GF-D8 (cell line): ENCODE data around the gene CEPT1.
"Not testable (repeated sequence)": the region's sequence is repeated elsewhere in the genome, so short reads cannot be mapped to it uniquely, and the experiment has no call there.

Experiments used
- DNase-seq: peaks from one replicate; lab custom pipeline; 2025; lab: John Stamatoyannopoulos, UW

The CEPT1 gene

DNA sequence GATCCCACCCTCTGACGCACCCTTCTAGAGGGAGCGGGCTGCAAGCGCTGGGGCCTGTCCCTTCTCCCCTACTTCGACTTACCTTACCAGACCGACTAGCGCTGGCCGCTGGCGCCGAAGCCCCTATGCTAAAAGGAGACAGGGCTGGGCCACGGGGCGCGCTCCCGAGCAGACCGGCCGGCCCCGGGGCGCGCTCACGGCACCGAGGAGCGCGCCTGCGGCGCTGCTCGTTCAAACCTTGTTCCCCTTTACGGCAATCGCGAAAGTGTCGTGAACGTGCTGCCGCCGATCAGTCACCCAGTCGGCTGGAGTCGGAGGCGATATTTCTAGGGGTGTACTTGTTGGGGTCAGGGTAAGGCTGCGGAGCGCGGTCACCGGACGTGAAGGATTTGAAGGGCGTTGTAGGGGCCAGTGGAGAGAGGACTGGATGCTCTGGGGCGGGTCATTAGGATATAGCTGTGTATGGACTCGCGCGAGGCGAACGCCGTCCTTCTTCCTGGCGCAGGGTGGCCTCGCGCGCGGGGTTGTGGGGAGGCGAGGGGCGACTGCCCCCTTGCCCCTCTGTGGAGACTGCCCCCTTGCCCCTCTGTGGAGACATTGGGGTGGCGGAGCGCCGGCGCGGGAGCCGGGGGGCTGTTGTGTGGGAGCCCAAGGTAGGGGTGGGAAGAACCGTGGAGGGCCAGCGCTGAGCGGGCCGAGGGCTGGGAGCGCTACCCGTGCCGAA, at the start of gene CEPT1, which contains the start of gene DRAM2:
Gene CEPT1 (plus strand): TSS at position 268 of the 724 bp plus-strand sequence. CDS start 7,492 bp downstream, outside the sequence.
Gene DRAM2 (minus strand): TSS at position 138 of the 724 bp plus-strand sequence. CDS start 8,539 bp downstream, outside the sequence.
- DNase-seq = peak; percentile 75

DNA sequence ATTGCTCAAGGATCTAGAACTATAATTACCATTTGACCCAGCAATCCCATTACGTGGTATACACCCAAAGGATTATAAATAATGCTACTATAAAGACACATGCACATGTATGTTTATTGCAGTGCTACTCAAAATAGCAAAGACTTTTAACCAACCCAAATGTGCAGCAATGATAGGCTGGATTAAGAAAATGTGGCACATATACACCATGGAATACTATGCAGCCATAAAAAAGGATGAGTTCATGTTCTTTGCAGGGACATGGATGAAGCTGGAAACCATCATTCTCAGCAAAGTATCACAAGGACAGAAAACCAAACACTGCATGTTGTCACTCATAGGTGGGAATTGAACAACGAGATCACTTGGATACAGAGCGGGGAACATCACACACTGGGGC, 44.6 kb upstream of the CEPT1 start:
- not testable (repeated sequence) for DNase-seq

DNA sequence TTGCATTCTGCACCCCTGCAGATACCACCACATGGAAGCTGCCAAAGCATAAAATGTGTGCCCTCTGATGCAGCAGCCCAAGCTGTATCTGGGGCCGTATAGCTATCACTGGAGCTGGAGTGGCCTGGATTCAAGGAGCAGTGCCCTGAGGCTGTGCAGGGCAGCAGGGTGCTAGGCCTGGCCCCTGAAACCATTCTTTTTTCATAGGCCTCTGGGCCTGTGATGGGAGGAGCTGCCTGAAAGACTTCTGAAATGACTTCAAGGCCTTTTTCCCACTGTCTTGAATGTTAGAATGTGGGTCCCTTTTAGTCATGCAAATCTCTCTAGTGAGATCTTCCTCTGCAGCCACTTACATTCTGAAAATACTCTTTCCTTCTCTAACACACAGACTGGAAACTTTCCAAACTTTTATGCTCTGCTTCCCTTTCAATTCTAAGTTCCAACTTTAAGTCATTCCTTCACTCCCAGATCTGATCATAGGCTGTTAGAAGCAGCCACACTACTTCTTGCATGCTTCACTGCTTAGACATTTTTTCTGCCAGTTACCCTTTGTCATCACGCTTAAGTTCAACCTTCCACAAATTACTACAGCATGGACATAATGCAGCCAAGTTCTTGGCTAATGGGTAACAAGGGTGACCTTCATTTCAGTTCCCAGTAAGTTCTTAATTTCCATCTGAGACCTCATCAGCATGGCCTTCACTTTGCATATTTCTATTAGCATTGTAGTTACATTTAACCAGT, 42.5 kb upstream of the CEPT1 start:
- no peak for DNase-seq

GRCh38 chr1:111099289-111099688, 40.7 kb upstream of the CEPT1 start:
- DNase-seq = no peak

GRCh38 chr1:111101854-111102642, 38.0 kb upstream of the CEPT1 start:
- no peak for DNase-seq

- no peak for DNase-seq
These were observed 35.0 kb upstream of the CEPT1 start for GRCh38 chr1:111104981-111105380.

DNA sequence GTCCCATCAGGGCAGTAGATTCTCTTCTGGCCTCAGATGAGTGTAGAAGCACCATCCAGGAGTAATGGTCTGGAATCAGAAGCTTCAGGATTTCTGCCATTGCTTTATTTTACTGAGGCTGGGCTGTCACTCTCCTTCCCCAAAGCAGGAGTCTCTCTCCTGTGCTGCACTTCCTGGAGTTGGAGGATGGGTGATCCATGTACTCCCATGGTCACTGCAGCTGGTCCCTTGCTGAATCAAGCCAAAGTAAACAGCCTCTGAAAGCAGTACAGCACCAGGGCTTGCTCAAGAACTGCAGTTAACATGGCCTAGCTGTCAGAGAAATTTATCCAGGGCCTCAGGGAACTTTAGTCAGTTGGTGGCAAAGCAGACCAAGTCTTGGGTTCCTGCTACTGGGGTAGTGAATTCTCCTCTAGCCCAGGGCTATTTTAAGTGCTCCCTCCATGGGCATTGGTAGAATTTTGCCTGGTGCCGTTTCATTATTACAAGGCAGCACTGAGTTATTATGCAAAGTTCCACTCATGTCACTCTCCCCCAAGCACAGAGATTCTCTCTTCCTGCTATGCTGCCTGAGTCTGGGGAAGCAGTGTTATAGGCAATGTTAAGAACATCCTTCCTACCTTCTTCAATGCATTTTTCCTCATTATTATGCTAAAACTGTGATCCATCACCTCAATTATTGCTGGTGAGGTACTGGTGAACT, 29.7 kb upstream of the CEPT1 start:
- no peak for DNase-seq

DNA sequence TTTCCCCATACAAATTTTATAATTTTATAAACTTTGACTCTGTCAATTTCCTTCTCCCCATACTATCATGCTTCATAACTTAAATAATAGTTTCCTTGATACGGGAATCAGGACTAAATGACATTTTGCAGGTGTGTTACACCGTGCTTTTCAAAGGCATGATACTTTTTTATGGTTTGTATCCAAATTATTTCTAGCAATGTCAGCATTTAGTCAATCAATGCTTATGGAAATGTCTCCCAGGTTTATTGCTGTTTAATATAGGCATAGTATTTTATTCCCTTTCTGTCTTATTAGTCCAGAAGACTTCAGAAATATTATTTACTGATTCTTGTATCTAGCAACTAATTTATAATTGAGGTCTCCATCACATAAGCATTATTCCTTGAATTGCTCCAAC, 23.5 kb upstream of the CEPT1 start:
- DNase-seq = no peak

GRCh38 chr1:111126354-111126753, 13.7 kb upstream of the CEPT1 start:
- no peak for DNase-seq

DNA sequence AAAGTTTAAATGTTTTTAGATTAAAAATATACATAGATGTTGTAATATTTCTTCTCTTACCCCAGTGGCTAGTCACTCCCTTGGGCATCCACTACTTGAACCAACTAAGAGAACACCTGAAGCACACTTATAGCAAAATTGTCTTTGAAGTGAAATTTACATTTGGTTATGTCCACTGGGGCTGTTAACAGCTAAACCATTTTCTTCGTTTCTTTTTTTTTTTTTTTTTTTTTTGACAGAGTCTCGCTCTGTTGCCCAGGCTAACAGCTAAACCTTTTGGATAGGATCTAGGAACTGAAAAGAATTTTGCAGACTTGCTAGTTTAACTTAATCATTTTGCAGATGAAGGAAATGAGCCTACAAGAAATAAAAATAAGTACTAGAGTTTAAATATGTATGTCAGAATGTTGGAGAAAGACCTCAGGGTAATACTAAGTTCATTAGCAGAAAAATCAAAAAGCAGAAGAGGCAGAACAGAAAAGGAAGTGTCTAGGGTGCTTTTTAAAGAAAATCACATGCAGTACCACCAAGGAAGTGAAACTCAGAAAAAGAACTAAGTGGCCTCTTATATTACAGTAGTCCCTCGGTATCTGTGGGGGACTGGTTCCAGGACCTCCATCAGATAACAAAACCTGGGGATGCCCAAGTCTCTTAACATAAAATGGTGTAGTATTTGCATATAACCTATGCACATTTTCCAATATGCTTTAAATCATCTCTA, 11.9 kb upstream of the CEPT1 start:
- no peak for DNase-seq

DNA sequence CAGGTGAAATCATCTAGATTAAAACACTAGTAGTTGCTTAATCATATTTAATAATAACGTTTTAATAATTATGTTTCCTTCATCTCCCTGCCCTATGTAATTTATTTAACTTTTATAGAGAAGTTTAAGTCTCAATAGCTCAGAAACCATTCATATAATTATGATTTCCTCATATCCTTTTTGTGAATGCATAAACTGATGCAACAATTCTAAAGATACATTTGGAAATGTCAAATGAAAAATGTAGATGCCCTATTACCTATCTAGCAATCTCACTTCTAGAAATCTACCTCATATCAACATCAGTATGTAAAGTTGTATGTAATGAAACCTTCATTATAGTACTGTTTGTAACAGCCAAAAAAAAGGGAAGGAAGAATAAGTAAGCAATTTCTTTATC, 10.6 kb upstream of the CEPT1 start:
- peak; percentile 10 for DNase-seq

- DNase-seq = no peak
These were observed 8.3 kb upstream of the CEPT1 start for GRCh38 chr1:111131693-111132092.

- no peak for DNase-seq
These were observed 6.2 kb upstream of the CEPT1 start for GRCh38 chr1:111133866-111134265.

GRCh38 chr1:111139324-111139955, 583 bp upstream of the CEPT1 start:
- DNase-seq = peak; percentile 61

DNA sequence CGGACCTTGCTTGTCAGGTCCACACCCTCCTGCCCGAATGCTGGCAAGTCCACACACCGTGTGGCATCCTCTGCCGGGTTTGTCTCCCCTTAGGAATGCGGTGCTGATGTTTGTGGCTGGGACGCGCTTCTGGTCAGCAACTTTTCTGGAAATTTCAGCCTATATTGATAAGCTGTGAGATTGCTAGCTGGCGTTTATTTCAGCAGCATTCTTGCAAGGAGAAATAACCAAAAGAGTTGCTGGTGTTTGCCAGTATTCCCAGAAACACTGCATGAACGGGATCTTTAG, 601 bp downstream of the CEPT1 start:
- no peak for DNase-seq

DNA sequence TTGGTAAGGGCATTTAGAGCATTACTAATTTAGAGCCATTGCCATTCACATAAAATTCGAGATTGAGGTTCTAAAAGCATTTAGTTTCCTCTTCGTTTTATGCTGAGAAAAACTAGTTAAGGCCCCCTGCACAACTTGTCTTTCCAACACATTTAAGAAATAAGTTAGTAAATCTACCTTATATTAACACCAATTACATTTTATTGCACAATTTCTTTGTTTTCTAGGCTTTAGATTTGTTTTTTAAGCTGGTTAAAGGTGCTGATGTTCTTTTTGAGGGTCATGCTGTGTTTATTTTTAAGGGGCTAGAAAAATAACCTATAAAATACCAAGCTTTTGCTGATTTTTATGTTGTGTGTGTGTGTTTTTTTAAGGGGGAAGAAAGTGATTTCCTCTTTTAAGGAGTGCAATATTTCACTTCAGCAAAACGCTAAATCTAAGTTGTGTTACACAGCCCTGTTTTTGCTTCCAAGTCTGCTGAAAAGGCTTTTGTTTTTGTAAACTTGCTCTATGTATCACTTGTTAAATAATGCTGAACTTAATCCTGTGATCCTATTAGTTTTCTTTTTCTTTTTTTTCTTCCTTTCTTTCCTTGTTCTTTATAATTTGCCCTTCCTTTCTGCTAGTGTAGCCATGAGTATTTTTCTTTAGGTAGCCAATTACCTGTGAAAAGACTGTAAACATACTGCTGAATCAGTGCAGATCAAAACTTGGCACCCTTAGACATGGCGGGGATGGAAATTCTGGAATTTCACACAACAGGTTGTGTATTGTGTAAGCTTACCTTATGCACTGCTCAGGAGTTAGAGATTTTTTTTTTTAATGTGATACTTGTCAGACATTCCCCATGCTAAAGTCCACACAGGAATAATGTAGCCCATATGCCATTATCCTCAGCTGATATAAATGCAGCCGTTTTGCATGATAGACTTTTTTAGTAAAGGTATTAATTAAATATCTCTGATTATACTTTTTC, 1.5 kb downstream of the CEPT1 start:
- no peak for DNase-seq

GRCh38 chr1:111142356-111142975, 2.4 kb downstream of the CEPT1 start:
- no peak for DNase-seq

DNA sequence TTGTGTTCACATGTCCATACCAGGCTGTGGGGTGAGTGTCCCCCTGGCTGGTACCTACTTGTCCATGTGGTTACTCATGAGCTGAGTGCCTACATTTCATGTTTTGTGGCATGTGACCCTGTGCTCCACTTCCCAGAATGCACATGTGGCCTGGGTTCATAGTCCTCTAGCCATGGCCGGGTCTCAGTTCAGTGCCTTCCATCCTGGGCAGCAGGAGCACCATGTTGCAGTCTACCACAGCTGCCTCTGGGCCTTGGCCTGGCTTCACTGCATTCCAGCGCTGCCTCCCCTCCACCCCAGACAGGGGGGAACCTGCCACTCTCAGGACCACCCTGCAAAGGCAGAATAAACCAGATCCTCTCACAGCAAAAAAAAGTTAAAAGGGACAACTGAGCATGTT, 5.5 kb downstream of the CEPT1 start:
- DNase-seq = no peak
